MM.1S (cell line): ENCODE data around the gene DMRTC1.
"Not testable (repeated sequence)": the region's sequence is repeated elsewhere in the genome, so short reads cannot be mapped to it uniquely, and the experiment has no call there.

Experiments used
- CTCF ChIP-seq: fragments of 300-600 bp; sonication (generic); IDR thresholded peaks from 2 replicates; pipeline ENCODE4 v1.5.1; 2016; ENCODE audit warnings: antibody characterized with exemption, low read length, mixed read lengths
- EZH2 ChIP-seq: fragments of 300-600 bp; sonication (generic); optimal IDR thresholded peaks from 2 replicates; pipeline ENCODE3; 2017; ENCODE audit warnings: low read depth, mild to moderate bottlenecking, antibody characterized with exemption, low read length, mixed read lengths
- EZH2phosphoT487 ChIP-seq: fragments of 300-600 bp; sonication (generic); IDR thresholded peaks from 2 replicates; pipeline ENCODE4 v1.6.1; 2018; ENCODE audit warnings: antibody characterized with exemption, low read length

- not testable (repeated sequence) for TF ChIP-seq CTCF, EZH2phosphoT487, EZH2
Measured at GRCh38 chrX:72932283-72932682, 11.4 kb downstream of the DMRTC1 start.
